Heart right ventricle (tissue), 16 donors: Measurements from ENCODE around the gene CACNA1B. TPM values are rescaled to one million over a fixed set of nuclear protein-coding genes. Genes with fewer than 3 reads are reported as not detected.

Source experiments
- ATAC-seq, 8 donors: fragments of 200-7000 bp; cut with Tn5 transposase; one replicate each; pipeline ENCODE4 v1.9.1; 2020; ENCODE audit warnings: mild to moderate bottlenecking in 8 of 8, moderate library complexity in 8 of 8, moderate number of reproducible peaks in 1 of 8
- DNase-seq, 2 donors: peaks; one replicate each; pipeline ENCODE4 v3.0.0-alpha.2; 2020
- H3K27ac ChIP-seq, 10 donors: fragments of 200-600 bp; sonication (generic) in 2 of 10; one replicate each; pipeline versions ENCODE4 v1.5.0 to v1.8.0; 2020 to 2022; ENCODE audit warnings: mild to moderate bottlenecking in 3 of 10
- H3K27me3 ChIP-seq, 7 donors: fragments of 200-600 bp; one replicate each; pipeline ENCODE4 v1.8.0; 2021 to 2022; ENCODE audit warnings: mild to moderate bottlenecking in 2 of 7
- H3K36me3 ChIP-seq, 9 donors: fragments of 200-600 bp; sonication (generic) in 1 of 9; one replicate each; pipeline versions ENCODE4 v1.5.0 to v1.8.0; 2020 to 2022; ENCODE audit warnings: mild to moderate bottlenecking in 2 of 9
- H3K4me1 ChIP-seq, 9 donors: fragments of 200-600 bp; sonication (generic) in 1 of 9; one replicate each; pipeline versions ENCODE4 v1.5.0 to v1.8.0; 2020 to 2022; ENCODE audit warnings: mild to moderate bottlenecking in 4 of 9
- H3K4me3 ChIP-seq, 10 donors: fragments of 200-600 bp; sonication (generic) in 2 of 10; one replicate each; pipeline versions ENCODE4 v1.5.0 to v1.8.0; 2020 to 2022; ENCODE audit warnings: mild to moderate bottlenecking in 7 of 10, moderate library complexity in 2 of 10
- H3K9me3 ChIP-seq, 11 donors: fragments of 200-600 bp in 10 of 11; sonication (generic) in 2 of 11; one replicate each; pipeline versions ENCODE4 v1.5.0 to v1.8.0; 2013 to 2022; ENCODE audit warnings: mild to moderate bottlenecking in 2 of 11, control low read depth in 1 of 11, moderate library complexity in 1 of 11
- CTCF ChIP-seq, 9 donors: fragments of 200-600 bp; sonication (generic) in 2 of 9; IDR thresholded peaks; one replicate each; pipeline versions ENCODE4 v1.5.0 to v1.8.0; 2021 to 2022; ENCODE audit warnings: antibody characterized with exemption in 9 of 9, mild to moderate bottlenecking in 5 of 9, moderate library complexity in 1 of 9
- WGBS, 2 donors: extraction: QIAGEN DNeasy Blood & Tissue Kit; methylation state at CpG; one replicate each; pipeline ENCODE4 v1.1.7; 2013; ENCODE audit warnings: inconsistent platforms in 1 of 2; 5-methylcytosine and 5-hydroxymethylcytosine counted together
- intact Hi-C, 10 donors: fragments of 100-400 bp; cut with DNase I; formaldehyde crosslinking; loops; one replicate each; pipeline versions ENCODE4 v1.11.1 to v1.14.2; 2022
- polyA plus RNA-seq, 2 donors: library from polyadenylated mRNA; stranded (reverse); fragments of 200-250 nt; gene quantifications; one replicate each; pipeline ENCODE4 v1.2.3, GENCODE V29; 2013
- total RNA-seq, 10 donors: library from RNA; stranded (reverse); fragmentation: NEBNext Ultra II Directional in 3 of 10; extraction: Animal tissue kit (Norgen Biotek cat#: 25700) in 3 of 10; gene quantifications; one replicate each; pipeline versions ENCODE4 v1.2.1 to v1.2.4, GENCODE V29; 2021 to 2023
- donor health status: Arrhythmogenic right ventricular cardiomyopathy.
- donor health status: ischemic (EF 13 %, LVEDD 7.1; RV severe dilation, severe dysfunction).
- donor health status: healthy with polysubstance abuse.
- donor health status: DM: no; HTN: yes; CAD: no.
- donor health status: DM: no; HTN: no; CAD: no.
- donor health status: ischemic (EF 25% LVEDD 6.9; RV normal size, moderate dysfunction).
- donor health status: ischemic (EF 25% LVEDD 5.7; RV mildly dilated, moderate dysfunction).
- donor health status: healthy.
- donor health status: DM: yes; HTN: yes; CAD: no.
- donor health status: Ischemic cardiomyopathy.
- donor health status: ischemic (EF 35%, LVEDD 5.7; RV mildly dilated, moderate dysfunction).
- donor health status: nonischemic (EF 11% LVEDD 7.7; RV severe dilation, severe dysfunction).
- donor health status: DM: yes; HTN: yes; CAD: no.
- donor health status: PGD.
- donor health status: ischemic (EF 29% LVEDD 5.4; RV normal size, mild dysfunction).
- donor health status: nonischemic (EF 23%, LVEDD 6.1; RV moderate dilation, normal function).

CACNA1B gene
- total and polyA plus RNA-seq, 12 donors = under 0.01 to 0.66 (median 0.15) TPM; not detected in 1

DNA sequence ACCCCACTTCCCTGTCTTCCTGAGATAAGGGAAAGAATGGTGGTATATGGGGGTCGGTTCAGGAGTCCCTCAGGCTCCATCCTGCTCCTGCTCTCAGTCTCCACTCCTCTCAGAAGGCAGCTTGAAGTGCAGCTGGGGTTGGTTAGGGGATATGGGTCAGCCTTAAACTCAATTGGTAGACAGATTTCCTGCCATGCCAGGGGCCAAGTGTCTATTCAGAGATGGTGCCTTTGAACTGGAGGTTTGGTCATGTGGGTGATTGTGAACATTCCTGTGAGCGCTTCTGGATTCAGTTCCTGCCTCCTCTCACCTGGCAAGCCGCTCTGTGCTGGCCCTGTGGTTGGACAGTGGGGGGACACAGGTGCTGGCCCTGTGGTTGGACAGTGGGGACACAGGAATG, 35.1 kb downstream of the CACNA1B start:
- no peak overlapping the region for H3K27ac ChIP-seq
- DNase-seq (no peak), ATAC-seq (no peak)
- peaks cover 0 to 20% (median 5%) of the 10 kb centered on the region in 7 donors for H3K27me3 ChIP-seq
- H3K36me3 ChIP-seq = no peaks in the 10 kb centered on the region
- TF ChIP-seq CTCF (IDR thresholded peaks at IDR 0.05) = no peak
- no peaks in the 10 kb centered on the region for H3K4me1 ChIP-seq
- no peaks in the 10 kb centered on the region for H3K9me3 ChIP-seq
- H3K4me3 ChIP-seq = no peak overlapping the region
- intact Hi-C loops = no loop called here
- 75 to 87% methylated on average over 3 of the region's 3 CpGs for WGBS, 2 donors

GRCh38 chr9:137913132-137913531, 35.5 kb downstream of the CACNA1B start:
- no peak for TF ChIP-seq CTCF (IDR thresholded peaks at IDR 0.05)
- H3K4me3 ChIP-seq = no peak overlapping the region
- 82 to 94% methylated on average over 7 of the region's 7 CpGs for WGBS, 2 donors
- H3K4me1 ChIP-seq = peaks cover 0 to 2% (median 0%) of the 10 kb centered on the region in 9 donors
- H3K36me3 ChIP-seq = no peaks in the 10 kb centered on the region
- no peak overlapping the region for H3K27ac ChIP-seq
- intact Hi-C loops = no loop called here
- H3K27me3 ChIP-seq = peaks cover 0 to 20% (median 5%) of the 10 kb centered on the region in 7 donors
- no peak for ATAC-seq
- no peak for DNase-seq
- H3K9me3 ChIP-seq = no peaks in the 10 kb centered on the region

DNA sequence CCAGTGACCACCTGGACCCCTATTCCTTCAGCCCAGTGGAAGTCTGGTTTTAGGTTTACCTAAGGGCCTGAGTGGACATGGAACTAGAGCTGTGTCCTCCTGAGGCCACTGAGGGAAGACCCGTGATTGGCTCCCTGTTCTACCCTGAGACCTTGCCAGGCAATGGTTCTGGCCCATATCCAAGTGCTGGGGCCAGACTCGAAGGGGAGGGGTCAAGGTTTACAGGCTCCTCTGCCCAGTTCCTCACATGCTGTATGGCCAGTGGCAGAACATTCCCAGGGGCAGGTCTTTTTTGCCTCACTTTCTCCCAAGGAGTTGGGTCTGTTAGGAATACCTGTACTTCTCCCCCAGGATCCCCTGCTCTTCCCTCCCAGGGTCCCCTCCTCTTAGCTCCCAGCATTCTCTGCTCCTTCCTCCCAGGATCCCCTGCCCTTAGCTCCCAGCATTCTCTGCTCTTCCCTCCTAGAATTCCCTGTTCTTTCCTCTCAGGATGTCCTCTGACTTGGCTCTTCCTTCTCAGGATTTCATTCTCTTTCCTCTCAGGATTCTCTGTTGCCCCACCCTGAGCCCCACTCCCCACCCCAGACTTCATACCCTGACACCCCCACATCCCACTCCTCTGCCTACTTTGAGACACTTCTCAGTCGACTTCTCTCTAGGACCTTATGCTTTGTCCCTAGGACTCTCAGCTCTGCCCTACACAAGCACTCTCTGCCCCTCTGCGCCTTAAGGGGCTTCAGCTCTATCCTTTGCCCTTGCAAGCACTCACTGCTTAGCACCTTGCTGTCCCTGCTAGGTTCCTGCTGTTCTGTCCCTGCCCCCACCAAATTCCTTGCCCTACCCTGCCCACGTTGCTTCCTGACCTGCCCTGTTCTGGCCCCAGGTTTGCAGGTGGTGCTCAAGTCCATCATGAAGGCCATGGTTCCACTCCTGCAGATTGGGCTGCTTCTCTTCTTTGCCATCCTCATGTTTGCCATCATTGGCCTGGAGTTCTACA, 36.5 kb downstream of the CACNA1B start:
- H3K36me3 ChIP-seq = no peaks in the 10 kb centered on the region
- H3K4me1 ChIP-seq = peaks cover 0 to 11% (median 7%) of the 10 kb centered on the region in 9 donors
- intact Hi-C loops = no loop called here
- H3K9me3 ChIP-seq = no peaks in the 10 kb centered on the region
- no peak overlapping the region for H3K27ac ChIP-seq
- WGBS, 2 donors = 66 to 78% methylated on average over 5 of the region's 5 CpGs
- no peak for TF ChIP-seq CTCF (IDR thresholded peaks at IDR 0.05)
- DNase-seq = no peak
- ATAC-seq = no peak
- peaks cover 0 to 20% (median 5%) of the 10 kb centered on the region in 7 donors for H3K27me3 ChIP-seq
- no peak overlapping the region for H3K4me3 ChIP-seq

GRCh38 chr9:137916540-137916939, 39.0 kb downstream of the CACNA1B start:
- H3K27me3 ChIP-seq = peaks cover 0 to 9% (median 5%) of the 10 kb centered on the region in 7 donors

More at GRCh38 chr9:137916540-137916939, 39.0 kb downstream of the CACNA1B start:
- Histone ChIP-seq H3K4me3 (no peak overlapping the region), H3K9me3 (no peaks in the 10 kb centered on the region), H3K4me1 (peaks cover 0 to 14% (median 9%) of the 10 kb centered on the region in 9 donors), H3K27ac (no peak overlapping the region), H3K36me3 (no peaks in the 10 kb centered on the region)
- no peak for TF ChIP-seq CTCF (IDR thresholded peaks at IDR 0.05)
- no peak for DNase-seq
- intact Hi-C loops = no loop called here
- ATAC-seq = no peak
- WGBS, 2 donors = 66 to 72% methylated on average over 11 of the region's 11 CpGs
